ENCODE data around the gene OCLN.

DNA sequence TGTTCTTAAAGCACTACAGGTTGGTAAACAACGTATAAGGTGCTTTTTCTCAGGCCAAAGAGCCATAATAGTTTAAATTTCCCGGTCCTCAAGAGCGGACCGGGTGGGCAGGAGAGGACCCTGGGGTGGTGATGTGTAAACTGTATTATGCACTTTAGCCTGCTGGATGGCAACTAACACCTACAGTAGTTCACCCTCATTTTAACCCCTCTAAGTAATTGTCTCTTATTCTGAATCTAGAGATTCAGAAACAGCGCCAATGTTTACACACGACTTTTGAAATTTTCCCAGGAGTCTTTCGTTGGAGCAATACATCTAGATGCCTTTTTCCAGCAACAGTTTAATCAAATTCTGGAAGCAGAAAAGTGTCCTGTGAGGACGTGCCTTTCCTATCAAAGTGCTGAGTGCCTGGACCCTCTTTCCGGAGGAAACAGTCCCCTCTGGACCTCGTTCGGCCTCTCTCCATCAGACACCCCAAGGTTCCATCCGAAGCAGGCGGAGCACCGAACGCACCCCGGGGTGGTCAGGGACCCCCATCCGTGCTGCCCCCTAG is 676 bp upstream of the OCLN start:
- TF ChIP-seq POLR2AphosphoS5 (IDR thresholded peaks at IDR 0.05) (no peak), POLR2A (IDR thresholded peaks at IDR 0.05) (no peak)
